ENCODE results near the gene PLD6. TPM values are rescaled to one million over a fixed set of nuclear protein-coding genes. Genes with fewer than 3 reads are reported as not detected.

The PLD6 gene
- total and polyA plus RNA-seq, 2 donors (not counting 1 experiment from before 2014, with no cell fraction given) = 2.0 to 4.1 TPM

DNA sequence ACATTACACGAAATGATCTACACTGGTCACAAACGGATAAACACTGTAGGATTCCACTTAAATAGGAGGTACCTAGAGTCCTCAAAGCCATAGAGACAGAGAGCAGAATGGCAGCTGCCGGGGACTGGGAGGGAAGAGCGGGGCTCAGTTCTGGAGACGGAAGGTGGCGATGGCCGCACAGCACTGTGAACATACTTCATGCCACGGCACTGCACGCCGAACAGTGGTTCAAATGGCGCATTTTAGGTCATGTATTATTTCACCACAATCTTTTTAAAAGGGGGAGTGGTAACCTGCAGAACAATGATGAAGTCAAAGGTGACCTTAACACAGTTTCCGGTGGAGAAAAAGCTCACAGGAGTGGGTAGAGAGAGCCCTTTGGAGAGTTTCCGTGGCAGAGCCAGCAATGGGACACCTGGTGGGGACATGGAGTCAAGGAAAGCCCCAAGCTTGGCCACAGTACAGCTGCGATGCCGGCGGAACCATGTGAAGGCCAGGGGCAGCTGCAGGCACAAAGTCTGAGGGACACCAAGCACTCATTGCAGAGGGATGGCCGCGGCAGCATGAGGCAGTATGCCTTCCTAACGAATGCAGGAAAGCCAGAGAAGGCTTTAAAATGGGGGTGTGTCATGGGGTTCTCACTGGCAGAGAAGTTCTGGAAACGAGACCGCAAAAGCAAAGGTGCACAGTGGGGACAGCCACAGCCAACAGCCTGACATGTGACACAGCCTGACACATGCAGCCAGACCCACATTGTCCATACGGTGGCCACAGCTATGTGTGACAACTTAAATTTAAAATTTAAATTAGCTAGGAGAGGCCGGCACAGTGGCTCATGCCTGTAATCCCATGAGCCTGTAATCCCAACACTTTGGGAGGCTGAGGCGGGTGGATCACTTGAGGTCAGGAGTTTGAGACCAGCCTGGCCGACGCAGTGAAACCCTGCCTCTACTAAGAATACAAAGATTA is 23.6 kb upstream of the PLD6 start:
- no peak overlapping the region for H3K27ac Mint-ChIP-seq
- Histone ChIP-seq H3K36me3 (replicated peaks in 1 of 2; ENCODE audit: control extremely low read depth in 1 of 2, control insufficient read depth in 1 of 2, extremely low read depth in 1 of 2, insufficient read depth in 2 of 2, low read length in 1 of 2) (peaks cover 4 to 64% of the 10 kb centered on the region in 2 experiments), H3K79me2 (ENCODE audit: control insufficient read depth, insufficient read depth, low read length) (peaks cover 36% of the 10 kb centered on the region), H4K20me1 (ENCODE audit: control insufficient read depth, insufficient read depth, low read length, poor library complexity, severe bottlenecking) (peaks cover 4% of the 10 kb centered on the region), H3K27me3 (replicated peaks in 1 of 4; ENCODE audit: control extremely low read depth in 1 of 4, control insufficient read depth in 3 of 4, insufficient read depth in 4 of 4, low read length in 3 of 4) (no peaks in the 10 kb centered on the region), H3K27ac (ENCODE audit: low read length in 2 of 2) (no peak overlapping the region), H3K4me3 (ENCODE audit: control extremely low read depth in 1 of 5, extremely low read depth in 1 of 5, insufficient read depth in 1 of 5, low read depth in 2 of 5, low read length in 4 of 5) (no peak overlapping the region), H3K9me3 (ENCODE audit: control extremely low read depth in 1 of 3, control insufficient read depth in 2 of 3, insufficient read depth in 1 of 3, low read length in 2 of 3) (no peaks in the 10 kb centered on the region), H3K4me1 (ENCODE audit: control insufficient read depth in 2 of 2, insufficient read depth in 2 of 2, low read length in 2 of 2) (no peaks in the 10 kb centered on the region), H2AFZ (ENCODE audit: insufficient read depth, low read depth, low read length, poor library complexity, severe bottlenecking) (no peak overlapping the region), H3K9ac (ENCODE audit: low read length) (no peak overlapping the region), H3K4me2 (replicated peaks; ENCODE audit: low read depth, low read length, poor library complexity, severe bottlenecking) (no peak overlapping the region)
- ChIA-PET POLR2A (no interaction called here), CTCF (no interaction called here)
- WGBS (ENCODE audit: insufficient coverage) = 92% methylated on average over 15 of the region's 26 CpGs
- DNase-seq (no peak), ATAC-seq (ENCODE audit: low read depth) (no peak)
- no peaks in the 10 kb centered on the region for H3K27me3 Mint-ChIP-seq
- H3K4me3 Mint-ChIP-seq = no peak overlapping the region
- intact Hi-C loops (cut with micrococcal nuclease) = loop anchor here (10.0 kb wide), 1 partner anchor 45 kb away; no protein-coding TSS in a partner anchor
- H3K4me1 Mint-ChIP-seq = peaks cover 4% of the 10 kb centered on the region
- no peak for TF ChIP-seq EZH2 (IDR thresholded peaks at IDR 0.05; ENCODE audit: borderline replicate concordance, insufficient read depth, low read depth, low read length, poor library complexity, severe bottlenecking)
- TF ChIP-seq, protein P1, sequence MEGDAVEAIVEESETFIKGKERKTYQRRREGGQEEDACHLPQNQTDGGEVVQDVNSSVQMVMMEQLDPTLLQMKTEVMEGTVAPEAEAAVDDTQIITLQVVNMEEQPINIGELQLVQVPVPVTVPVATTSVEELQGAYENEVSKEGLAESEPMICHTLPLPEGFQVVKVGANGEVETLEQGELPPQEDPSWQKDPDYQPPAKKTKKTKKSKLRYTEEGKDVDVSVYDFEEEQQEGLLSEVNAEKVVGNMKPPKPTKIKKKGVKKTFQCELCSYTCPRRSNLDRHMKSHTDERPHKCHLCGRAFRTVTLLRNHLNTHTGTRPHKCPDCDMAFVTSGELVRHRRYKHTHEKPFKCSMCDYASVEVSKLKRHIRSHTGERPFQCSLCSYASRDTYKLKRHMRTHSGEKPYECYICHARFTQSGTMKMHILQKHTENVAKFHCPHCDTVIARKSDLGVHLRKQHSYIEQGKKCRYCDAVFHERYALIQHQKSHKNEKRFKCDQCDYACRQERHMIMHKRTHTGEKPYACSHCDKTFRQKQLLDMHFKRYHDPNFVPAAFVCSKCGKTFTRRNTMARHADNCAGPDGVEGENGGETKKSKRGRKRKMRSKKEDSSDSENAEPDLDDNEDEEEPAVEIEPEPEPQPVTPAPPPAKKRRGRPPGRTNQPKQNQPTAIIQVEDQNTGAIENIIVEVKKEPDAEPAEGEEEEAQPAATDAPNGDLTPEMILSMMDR (IDR thresholded peaks at IDR 0.05) = no peak
- H3K9me3 Mint-ChIP-seq (ENCODE audit: insufficient read depth) = no peaks in the 10 kb centered on the region
